GM19240 (cell line): Measurements from ENCODE around the gene SLC9A8.

Source experiments
- DNase-seq: peaks from one replicate; pipeline ENCODE4 v3.0.0; 2011; ENCODE audit warnings: low spot score; ENCODE audit not compliant: insufficient read length

SLC9A8 gene

DNA sequence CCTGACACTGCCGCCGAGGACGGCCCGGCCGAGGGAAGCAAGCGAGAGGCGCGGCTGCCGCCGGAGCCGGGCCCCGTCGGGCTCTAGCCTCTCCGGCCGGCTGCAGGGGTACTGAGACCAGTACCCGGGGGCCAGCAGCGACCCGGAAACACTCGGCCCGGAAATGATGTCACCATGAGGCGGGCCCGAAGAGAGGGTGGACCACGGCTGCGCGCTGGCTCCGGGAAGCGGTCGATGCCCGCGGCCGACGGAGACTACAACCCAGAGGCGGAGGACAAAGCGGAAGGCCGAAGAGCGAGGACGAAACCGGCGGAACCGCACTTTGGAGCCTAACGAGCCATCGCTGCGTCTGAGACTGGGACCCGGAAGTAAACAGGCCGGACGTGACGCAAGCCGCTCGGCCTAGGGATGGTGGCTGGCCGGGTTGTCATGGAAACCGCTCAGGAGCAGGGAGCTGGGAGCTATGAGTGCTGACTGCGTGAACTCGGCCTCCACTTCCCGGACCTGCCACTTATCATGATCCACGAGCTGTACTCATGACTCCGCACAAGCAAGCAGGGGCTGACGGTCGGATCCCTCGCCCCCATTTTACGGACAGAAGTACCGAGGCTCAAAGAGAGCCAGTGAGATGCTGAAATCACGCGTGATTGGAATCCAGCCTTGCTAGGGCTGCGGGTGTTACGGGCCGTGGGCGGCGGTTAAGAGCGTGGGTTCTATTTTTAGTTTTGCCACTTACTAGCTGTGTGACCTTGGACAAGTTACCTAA, 102.9 kb downstream of the SLC9A8 start, which contains the start of gene SPATA2:
Gene SPATA2 (minus strand): TSS at position 150 of the 766 bp plus-strand sequence. CDS start 7,039 bp downstream, outside the sequence.
- DNase-seq = peak; percentile 95

DNA sequence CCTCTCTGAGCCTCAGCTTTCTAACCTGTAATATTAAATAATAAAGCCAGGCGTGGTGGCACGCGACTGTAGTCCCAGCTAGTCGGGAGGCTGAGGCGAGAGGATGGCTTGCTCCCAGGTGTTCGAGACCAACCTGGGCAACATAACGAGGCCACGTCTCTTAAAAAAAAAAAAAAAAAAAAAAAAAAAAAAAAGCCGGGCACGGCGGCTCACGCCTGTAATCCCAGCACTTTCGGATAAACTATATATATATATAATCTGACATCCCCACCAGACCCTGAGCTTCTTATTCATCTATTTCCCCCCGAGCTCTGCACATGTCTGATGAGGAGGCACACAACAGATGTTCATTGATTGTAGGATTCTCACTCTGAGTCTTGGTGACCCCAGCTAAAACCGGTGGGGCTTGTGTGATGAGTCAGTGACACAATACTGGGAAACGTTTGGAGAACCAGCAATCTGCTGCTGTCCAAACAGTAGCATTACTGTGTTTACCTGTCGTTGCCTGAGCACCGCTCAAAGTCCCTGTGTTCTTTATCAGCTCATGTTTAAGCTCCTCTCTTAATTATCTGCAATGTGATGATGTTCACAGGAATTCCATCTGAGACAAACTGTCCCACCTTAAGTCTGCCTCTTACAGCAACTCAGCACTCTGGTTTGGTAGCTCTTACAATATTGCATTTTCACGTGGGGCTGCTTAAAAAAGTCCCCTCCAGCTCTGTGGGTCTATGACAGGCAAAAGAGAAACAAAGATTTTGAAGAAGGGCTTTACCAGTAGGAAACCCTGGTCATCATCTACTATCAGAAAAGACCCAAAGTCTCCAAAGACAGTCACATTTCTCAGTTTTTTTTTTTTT, 103.7 kb downstream of the SLC9A8 start:
- no peak for DNase-seq

DNA sequence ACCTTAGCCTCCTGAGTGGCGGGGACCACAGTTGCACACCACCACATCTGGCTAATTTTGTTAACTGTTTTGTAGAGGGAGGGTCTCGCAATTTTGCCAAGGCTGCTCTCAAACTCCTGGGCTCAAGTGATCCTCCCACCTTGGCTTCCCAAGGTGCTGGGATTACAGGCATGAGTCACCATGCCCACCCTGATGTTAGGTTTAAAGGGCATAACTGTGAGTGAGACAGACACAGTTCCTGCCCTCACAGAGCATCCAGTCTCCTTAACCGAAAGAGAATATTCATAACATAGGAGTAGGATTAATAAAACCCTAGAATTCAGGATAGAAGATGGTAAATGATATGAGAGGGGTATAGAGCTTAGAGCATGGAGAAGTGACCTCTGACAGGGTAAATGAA, 105.8 kb downstream of the SLC9A8 start:
- no peak for DNase-seq

GRCh38 chr20:49919009-49919408, 106.4 kb downstream of the SLC9A8 start:
- no peak for DNase-seq

DNA sequence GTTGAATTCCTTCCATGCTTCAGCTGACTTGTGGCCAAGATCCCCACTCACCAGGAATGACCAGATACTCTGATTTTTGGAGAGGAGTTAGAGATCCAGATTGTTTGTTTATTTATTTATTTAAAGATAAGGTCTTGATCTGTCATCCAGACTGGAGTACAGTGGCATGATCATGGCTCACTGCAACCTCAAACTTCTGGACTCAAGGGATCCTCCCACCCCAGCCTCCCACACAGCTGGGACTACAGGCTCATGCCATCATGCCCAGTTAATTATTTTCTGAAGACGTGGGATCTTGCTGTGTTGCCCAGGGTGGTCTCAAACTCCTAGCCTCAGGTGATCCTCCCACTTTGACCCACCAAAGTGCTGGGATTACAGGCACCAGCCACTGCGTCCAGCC, 106.8 kb downstream of the SLC9A8 start:
- DNase-seq = no peak

GRCh38 chr20:49924247-49924646, 111.6 kb downstream of the SLC9A8 start:
- DNase-seq = no peak

- DNase-seq = no peak
These were observed 113.3 kb downstream of the SLC9A8 start for GRCh38 chr20:49925901-49926454.

DNA sequence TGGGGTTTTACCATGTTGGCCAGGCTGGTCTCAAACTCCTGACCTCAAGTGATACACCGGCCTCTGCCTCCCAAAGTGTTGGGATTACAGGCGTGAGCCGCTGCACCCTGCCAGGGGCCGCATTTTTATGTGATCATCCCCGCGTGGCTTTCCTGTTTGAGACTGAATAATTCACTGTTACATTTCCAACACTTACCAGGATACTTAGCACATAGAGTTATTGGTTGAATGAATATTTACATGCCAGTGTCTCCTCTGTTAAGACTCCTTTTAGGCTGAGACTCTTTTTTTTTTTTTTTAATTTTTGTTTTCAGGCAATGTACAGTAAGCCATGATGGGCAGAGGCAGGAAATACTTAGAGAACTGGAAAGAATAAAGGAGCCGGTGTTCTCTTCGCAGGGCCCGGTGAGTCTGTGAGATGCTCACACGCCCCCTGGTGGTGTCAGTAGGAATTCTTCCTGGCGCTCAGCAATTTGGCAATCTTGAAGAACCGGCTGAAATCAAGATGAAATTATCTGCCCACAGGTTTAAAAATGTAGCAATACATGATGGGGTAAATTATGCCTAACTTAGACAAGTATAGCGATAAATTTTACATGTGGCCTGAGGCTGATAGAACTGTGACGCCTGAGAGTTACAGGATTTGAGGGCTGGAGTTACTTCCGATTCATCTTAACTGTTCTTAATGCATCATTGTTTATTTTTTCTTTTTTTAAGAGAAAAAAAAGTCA, 115.9 kb downstream of the SLC9A8 start:
- peak; percentile 71 for DNase-seq

DNA sequence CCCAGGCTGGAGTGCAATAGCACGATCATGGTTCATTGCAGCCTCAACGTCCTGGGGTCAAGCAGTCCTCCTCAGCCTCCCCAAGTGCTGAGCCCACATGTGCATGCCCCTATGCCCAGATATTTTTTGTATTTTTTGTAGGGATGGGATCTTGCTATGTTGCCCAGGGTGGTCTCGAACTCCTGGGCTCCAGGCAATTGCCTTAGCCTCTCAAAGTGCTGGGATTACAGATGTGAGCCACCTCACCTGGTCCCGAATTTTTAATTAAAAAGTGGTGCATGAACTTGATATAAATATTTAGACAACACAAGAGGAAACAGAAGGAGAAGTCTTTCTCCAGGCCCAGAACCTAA, 116.5 kb downstream of the SLC9A8 start:
- no peak for DNase-seq

DNA sequence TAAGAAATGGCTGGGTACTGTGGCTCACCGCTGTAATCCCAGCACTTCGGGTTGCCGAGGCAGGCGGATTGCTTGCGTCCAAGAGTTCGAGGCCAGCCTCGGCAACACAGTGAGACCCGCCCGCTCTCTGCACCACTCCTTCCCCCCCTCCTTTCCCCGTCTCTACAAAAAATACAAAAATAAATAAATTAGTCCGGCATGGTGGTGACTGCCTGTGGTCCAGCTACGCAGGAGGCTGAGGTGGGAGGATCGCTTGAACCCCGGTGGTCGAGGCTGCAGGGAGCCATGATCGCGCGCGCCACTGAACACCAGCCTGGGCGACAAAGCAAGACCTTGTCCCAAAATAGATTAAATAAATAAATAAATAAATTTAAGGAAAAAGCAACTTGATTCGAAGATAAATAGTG, 123.1 kb downstream of the SLC9A8 start:
- DNase-seq = no peak

- DNase-seq = peak; percentile 88
These were observed 123.8 kb downstream of the SLC9A8 start, which contains the start of gene RNF114 for GRCh38 chr20:49936153-49937026. Gene RNF114 (plus strand): TSS chr20:49936397. CDS start chr20:49936413, 16 bp downstream.

- no peak for DNase-seq
These were observed 124.7 kb downstream of the SLC9A8 start for GRCh38 chr20:49937027-49937929.

DNA sequence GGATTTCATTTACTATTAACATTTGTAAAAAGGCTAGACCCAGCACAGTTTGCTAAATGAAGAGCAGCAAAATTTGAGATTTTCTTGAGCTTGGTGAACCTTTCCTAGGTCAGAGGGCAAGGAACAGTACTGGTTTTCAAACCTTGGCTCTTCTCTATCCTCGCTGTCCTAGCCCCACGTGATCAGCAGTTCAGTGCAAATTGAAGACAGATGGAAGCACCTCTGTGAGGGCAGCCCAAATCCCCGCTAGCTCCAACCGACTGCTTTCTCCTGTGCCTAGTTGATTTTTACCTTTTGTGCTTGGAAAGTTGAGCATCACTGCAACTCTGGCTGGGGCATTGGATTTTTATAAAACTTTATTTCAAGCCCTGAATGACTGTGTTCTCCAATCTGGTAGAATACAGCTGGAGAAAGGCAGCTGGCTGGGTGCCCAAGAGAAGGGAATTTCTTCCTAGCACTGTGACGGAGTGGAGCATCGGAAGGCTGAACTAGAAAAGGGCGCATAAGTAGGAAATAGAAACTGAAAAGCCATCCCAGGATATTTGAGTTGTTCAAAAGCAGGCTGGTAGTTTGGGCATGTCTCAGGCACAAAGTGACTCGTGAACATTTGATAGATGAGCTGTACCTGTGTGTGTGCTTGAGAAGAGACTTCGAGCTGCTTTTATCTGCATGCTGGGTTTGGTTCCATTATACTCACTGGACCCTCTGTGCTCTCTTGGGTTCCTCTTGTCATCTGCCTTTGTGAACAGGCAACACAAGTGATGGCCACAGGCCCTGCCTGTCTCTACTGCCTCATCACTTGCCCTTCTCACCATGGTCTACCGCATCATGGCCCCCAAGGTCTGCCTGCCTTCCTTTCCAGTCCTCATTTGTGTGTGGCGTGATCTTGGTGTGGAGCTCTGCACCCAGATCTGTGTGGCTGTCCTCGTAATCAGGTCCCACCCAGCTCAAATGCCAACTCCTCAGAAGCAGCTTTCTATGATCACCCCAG, 125.8 kb downstream of the SLC9A8 start:
- DNase-seq = no peak

- DNase-seq = no peak
These were observed 128.8 kb downstream of the SLC9A8 start for GRCh38 chr20:49941456-49941855.
